Skeletal muscle cell (primary cell): ENCODE data around the gene NLK.

Source experiments
- DNase-seq: peaks from one replicate; pipeline ENCODE4 v3.0.0-alpha.2; 2010; ENCODE audit warnings: low read depth
- H3K4me3 ChIP-seq: 2 replicates; pipeline ENCODE4 v1.5.1; 2011; ENCODE audit warnings: low read depth, mild to moderate bottlenecking, control low read depth, low read length, moderate library complexity

NLK gene

GRCh38 chr17:28100251-28100650 lies 57.8 kb downstream of the NLK start:
- DNase-seq: no peak
- no peak overlapping the region for H3K4me3 ChIP-seq

DNA sequence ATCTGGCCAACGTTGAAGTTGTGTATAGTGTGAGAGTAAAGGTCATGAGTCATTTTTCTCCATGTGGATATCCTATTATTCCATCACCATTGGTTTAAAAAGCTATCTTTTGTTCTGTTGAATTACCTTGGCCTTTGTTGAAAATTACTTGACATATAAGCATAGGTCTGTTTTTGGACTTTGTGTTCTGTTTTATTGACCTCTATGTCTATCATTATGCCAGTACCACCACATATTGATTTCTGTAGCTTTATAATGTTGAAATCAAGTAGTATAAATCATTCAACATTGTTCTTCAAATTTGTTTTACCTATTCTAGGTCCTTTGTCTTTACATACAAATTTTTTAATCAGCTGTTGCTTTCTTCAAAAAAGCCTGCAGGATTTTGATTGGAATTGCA lies 58.5 kb downstream of the NLK start:
- H3K4me3 ChIP-seq: no peak overlapping the region
- no peak for DNase-seq

- no peak for DNase-seq
Measured at GRCh38 chr17:28101919-28102318, 59.4 kb downstream of the NLK start.

DNA sequence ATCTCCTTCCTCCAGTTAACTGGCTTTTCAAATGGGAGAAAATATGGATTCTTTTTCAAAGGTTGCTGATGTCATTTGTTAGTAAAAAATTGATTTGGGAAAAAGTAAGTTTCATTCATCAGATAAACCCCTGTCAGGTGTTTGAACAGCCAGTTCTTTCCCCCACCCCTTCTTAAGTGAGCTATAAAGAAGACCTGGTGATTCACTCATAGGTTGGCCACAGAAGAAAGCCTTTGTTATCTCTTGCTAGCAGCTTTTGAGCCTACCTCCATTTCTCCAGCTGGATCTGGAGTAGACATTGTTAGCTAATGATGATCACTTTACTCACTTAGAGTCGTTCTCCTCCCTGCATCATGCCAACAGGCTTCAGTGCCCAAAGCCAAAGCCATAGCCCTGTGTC lies 63.0 kb downstream of the NLK start:
- no peak overlapping the region for H3K4me3 ChIP-seq
- DNase-seq: no peak

More at GRCh38 chr17:28101919-28102318, 59.4 kb downstream of the NLK start:
- no peak overlapping the region for H3K4me3 ChIP-seq

DNA sequence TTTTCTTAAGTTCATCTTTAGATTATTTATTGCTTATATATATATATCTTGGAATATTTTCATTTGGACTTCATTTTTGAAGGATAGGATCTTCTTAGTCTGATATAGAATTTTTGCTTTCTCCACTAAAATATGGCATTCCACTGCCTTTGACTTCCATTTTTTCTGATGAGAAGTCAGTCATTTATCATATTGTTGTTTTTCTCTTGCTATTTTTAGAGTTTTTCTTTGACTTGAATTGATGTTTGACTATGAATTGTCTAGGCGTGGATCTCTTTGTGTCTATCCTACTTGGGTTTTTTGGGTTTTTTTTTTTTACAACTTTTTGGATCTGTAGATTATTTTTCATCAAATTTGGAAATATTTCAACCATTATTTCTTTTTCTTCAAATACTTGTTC lies 67.7 kb downstream of the NLK start:
- H3K4me3 ChIP-seq: no peak overlapping the region
- no peak for DNase-seq

DNA sequence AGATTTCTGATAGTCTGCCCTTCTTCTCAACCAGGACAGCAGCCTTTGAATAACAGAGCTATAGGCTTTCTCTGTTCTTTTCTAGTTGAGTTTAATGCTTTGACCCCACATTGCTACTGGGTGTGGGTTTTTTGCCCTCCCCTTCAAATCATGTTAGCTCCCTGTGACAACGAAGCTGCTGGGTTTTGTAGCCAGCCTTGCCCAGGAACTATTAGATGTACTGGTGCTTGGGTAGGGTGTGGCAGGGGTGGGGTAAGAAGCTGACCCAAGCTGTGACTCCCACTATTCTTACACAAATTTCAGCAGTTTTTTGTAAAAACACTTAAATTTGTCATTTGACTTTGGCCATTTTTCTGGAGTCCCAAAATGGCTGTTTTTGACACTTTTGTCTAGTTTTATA lies 69.7 kb downstream of the NLK start:
- no peak overlapping the region for H3K4me3 ChIP-seq

GRCh38 chr17:28112606-28113005 lies 70.1 kb downstream of the NLK start:
- no peak for DNase-seq
- H3K4me3 ChIP-seq: no peak overlapping the region

More for the DNA sequence above, 69.7 kb downstream of the NLK start:
- no peak for DNase-seq

DNA sequence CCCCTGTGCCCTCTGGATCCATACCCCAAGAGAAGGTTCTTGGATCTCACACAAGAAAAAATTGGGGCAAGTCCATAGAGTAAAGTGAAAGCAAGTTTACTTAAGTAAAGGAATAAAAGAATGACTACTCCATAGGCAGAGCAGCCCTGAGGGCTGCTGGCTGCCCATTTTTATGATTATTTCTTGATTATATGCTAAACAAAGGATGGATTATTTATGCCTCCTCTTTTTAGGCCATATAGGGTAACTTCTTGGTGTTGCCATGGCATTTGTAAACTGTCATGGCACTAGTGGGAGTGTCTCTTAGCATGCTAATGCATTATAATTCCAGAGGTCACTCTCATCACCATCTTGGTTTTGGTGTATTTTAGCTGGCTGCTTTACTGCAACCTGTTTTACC lies 70.8 kb downstream of the NLK start:
- no peak for DNase-seq
- H3K4me3 ChIP-seq: no peak overlapping the region

GRCh38 chr17:28115046-28115445 lies 72.6 kb downstream of the NLK start:
- no peak overlapping the region for H3K4me3 ChIP-seq
- no peak for DNase-seq

DNA sequence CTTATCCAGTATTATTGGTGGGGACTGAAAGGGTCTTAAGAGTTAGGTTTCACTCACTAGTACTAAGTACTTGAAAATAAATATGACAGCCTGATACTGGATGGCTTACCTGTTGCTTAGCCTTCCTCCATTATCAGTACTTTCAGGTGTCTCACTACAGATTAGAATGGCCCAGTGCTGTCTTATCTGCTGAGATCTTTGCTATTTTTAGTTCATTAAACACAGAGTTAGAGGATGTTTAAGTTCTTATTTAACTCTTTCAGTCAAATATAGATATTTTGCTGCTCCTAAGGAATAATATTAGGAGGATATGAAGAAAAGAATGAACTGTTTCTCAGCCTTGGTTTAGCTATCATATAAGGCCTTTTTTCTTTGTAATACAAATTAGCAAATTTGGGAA lies 74.8 kb downstream of the NLK start:
- DNase-seq: no peak
- H3K4me3 ChIP-seq: no peak overlapping the region

DNA sequence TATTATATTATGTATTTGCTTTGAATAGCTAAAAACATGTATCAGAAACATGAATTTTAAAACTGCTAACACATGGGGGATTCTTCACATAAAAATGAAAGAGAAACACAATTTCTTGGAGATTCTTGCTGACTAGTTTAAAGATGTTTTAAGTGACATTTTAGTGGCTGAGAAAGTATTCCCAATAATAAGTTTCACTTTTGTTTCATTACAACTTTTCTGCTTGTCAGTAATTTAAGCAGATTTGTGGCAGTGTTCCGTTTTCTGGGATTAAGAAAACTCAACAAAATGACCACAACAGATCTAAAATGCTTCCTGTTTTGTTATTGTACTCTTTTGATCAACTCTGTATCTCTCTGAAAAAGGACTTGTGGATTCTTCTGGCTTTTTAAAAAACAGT lies 75.9 kb downstream of the NLK start:
- H3K4me3 ChIP-seq: no peak overlapping the region
- DNase-seq: no peak

- no peak overlapping the region for H3K4me3 ChIP-seq
- no peak for DNase-seq
Measured at GRCh38 chr17:28119046-28119445, 76.6 kb downstream of the NLK start.

- no peak overlapping the region for H3K4me3 ChIP-seq
- no peak for DNase-seq
Measured at GRCh38 chr17:28119560-28119959, 77.1 kb downstream of the NLK start.

- no peak for DNase-seq
- no peak overlapping the region for H3K4me3 ChIP-seq
Measured at GRCh38 chr17:28120766-28121165, 78.3 kb downstream of the NLK start.

DNA sequence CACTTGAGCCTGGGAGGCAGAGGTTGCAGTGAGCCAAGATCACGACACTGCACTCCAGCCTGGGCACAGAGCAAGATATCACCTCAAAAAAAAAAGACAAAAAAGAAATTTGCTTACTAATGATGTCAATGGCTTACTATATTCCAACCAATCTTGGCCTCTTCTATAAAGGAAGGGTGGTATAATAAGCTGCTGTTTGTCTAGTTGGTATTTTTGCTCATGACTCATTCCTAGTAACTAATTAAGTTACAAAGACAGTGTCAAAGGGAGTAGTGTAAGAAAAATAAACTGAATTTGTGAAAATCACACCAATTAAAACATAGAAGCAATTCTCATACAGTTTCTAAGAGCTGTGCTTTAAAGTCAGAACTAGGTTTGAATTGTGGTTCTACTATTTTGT lies 82.5 kb downstream of the NLK start:
- no peak for DNase-seq

GRCh38 chr17:28125526-28126378 lies 83.3 kb downstream of the NLK start:
- DNase-seq: no peak
- no peak overlapping the region for H3K4me3 ChIP-seq

More for the DNA sequence above, 82.5 kb downstream of the NLK start:
- H3K4me3 ChIP-seq: no peak overlapping the region

DNA sequence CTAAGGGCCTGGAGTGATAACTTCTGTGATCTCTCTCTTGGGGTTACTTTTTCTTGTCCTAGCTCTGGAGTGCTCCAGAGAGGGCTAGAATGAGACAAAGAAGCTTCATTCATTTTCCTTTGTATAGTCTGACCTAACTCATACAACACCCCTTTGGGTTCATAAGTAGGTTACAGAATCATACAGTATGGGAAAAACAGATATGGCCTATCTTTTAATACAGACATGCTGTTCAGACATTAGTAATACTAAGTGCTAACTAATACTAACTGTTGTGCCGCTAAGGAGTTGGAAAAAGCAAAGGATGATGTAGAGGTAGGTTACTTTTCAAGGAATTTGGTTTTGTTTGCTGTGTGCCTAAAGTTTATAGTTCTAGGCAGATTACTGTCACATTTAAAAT lies 84.7 kb downstream of the NLK start:
- no peak for DNase-seq

GRCh38 chr17:28128779-28129178 lies 86.3 kb downstream of the NLK start:
- no peak overlapping the region for H3K4me3 ChIP-seq
- no peak for DNase-seq

More for the DNA sequence above, 84.7 kb downstream of the NLK start:
- H3K4me3 ChIP-seq: no peak overlapping the region

- DNase-seq: no peak
Measured at GRCh38 chr17:28130472-28130871, 88.0 kb downstream of the NLK start.

GRCh38 chr17:28131599-28131998 lies 89.1 kb downstream of the NLK start:
- DNase-seq: no peak
- no peak overlapping the region for H3K4me3 ChIP-seq

More at GRCh38 chr17:28130472-28130871, 88.0 kb downstream of the NLK start:
- H3K4me3 ChIP-seq: no peak overlapping the region

DNA sequence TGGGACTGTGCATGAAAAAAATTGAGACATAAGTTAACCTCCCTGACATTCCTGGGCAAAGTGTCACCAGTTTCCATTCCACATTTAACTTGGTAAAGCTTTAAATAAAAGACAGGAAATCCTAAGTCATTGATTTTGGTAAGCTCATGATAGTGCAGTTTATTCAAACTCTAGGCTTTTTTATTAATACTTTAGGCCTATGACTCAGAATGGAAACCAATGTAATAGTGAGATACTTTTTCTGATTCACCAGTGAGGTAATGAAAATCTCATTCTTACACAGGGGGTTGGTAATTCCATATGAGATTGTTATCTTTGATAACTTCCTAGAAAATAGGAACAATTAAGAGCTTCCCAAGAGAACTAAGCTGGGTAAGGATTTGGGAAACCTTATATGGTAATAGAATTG lies 91.1 kb downstream of the NLK start:
- no peak for DNase-seq

More for the DNA sequence above, 91.1 kb downstream of the NLK start:
- no peak overlapping the region for H3K4me3 ChIP-seq
